Left ventricle myocardium inferior (tissue), 1 donor: Measurements from ENCODE around the gene CPM. TPM values are rescaled to one million over a fixed set of nuclear protein-coding genes. Genes with fewer than 3 reads are reported as not detected.
"Not testable (repeated sequence)": the region's sequence is repeated elsewhere in the genome, so short reads cannot be mapped to it uniquely, and the experiment has no call there.

Experiments
- DNase-seq: peaks from one replicate; pipeline ENCODE4 v3.0.0-alpha.2; 2020
- H3K27ac ChIP-seq: fragments of 200-600 bp; replicated peaks from 2 replicates; pipeline ENCODE4 v1.8.0; 2021
- H3K27me3 ChIP-seq: fragments of 200-600 bp; 2 replicates; pipeline ENCODE4 v1.8.0; 2021; ENCODE audit warnings: low read depth
- H3K36me3 ChIP-seq: fragments of 200-600 bp; 2 replicates; pipeline ENCODE4 v1.8.0; 2021
- H3K4me1 ChIP-seq: fragments of 200-600 bp; 2 replicates; pipeline ENCODE4 v1.8.0; 2021
- H3K4me3 ChIP-seq: fragments of 200-600 bp; 2 replicates; pipeline ENCODE4 v1.8.0; 2021; ENCODE audit warnings: mild to moderate bottlenecking, moderate library complexity
- H3K9me3 ChIP-seq: fragments of 200-600 bp; replicated peaks from 2 replicates; pipeline ENCODE4 v1.8.0; 2021
- intact Hi-C: fragments of 100-400 bp; cut with micrococcal nuclease; formaldehyde crosslinking; loops from one replicate; pipeline ENCODE4 v1.11.0; 2022
- total RNA-seq: library from RNA; stranded (reverse); fragmentation: NEBNext Ultra II Directional; extraction: Animal tissue kit (Norgen Biotek cat#: 25700); gene quantifications from one replicate; pipeline ENCODE4 v1.2.1, GENCODE V29; 2021
- TF ChIP-seq, protein P1 (sequence below): fragments of 200-600 bp; IDR thresholded peaks from 2 replicates; pipeline ENCODE4 v1.8.0; 2021; ENCODE audit warnings: antibody characterized with exemption, mild to moderate bottlenecking, borderline replicate concordance
- donor health status: DM: no; HTN: yes; CAD: no; lungs with severe emphysema.

Gene CPM
- total RNA-seq, 1 donor from 2014 or later = 6.3 TPM

GRCh38 chr12:68842123-68842522 is 90.8 kb downstream of the CPM start:
- Histone ChIP-seq H3K36me3 (peaks cover 70% of the 10 kb centered on the region), H3K27me3 (no peaks in the 10 kb centered on the region), H3K27ac (no peak overlapping the region), H3K4me1 (peaks cover 10% of the 10 kb centered on the region), H3K4me3 (no peak overlapping the region), H3K9me3 (no peaks in the 10 kb centered on the region)
- no peak for DNase-seq
- TF ChIP-seq, protein P1, sequence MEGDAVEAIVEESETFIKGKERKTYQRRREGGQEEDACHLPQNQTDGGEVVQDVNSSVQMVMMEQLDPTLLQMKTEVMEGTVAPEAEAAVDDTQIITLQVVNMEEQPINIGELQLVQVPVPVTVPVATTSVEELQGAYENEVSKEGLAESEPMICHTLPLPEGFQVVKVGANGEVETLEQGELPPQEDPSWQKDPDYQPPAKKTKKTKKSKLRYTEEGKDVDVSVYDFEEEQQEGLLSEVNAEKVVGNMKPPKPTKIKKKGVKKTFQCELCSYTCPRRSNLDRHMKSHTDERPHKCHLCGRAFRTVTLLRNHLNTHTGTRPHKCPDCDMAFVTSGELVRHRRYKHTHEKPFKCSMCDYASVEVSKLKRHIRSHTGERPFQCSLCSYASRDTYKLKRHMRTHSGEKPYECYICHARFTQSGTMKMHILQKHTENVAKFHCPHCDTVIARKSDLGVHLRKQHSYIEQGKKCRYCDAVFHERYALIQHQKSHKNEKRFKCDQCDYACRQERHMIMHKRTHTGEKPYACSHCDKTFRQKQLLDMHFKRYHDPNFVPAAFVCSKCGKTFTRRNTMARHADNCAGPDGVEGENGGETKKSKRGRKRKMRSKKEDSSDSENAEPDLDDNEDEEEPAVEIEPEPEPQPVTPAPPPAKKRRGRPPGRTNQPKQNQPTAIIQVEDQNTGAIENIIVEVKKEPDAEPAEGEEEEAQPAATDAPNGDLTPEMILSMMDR = no peak
- intact Hi-C loops = no loop called here

- Histone ChIP-seq H3K4me3 (no peak overlapping the region), H3K27ac (no peak overlapping the region), H3K9me3 (no peaks in the 10 kb centered on the region), H3K27me3 (no peaks in the 10 kb centered on the region), H3K4me1 (peaks cover 10% of the 10 kb centered on the region), H3K36me3 (peaks cover 74% of the 10 kb centered on the region)
- TF ChIP-seq, protein P1 = no peak
- intact Hi-C loops = no loop called here
- no peak for DNase-seq
Measured at GRCh38 chr12:68841717-68842116, 91.3 kb downstream of the CPM start.

DNA sequence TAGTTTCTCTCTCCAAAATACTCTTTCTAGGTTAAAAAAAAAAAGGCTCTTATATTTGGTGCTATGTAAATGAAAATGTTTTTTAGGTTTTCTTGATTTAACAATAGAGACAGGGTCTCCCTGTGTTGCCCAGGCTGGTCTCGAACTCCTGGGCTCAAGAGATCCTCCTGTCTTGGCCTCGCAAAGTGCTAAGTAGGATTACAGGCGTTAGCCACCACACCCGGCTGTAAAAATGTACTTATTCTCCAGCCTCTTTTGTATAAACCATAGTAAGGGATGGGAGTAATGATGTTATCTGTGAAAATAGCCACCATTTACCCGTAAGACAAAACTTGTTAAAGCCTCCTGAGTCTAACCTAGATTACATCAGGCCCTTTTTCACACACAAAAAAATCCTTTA is 91.8 kb downstream of the CPM start:
- H3K36me3 ChIP-seq = peaks cover 79% of the 10 kb centered on the region
- DNase-seq = not testable (repeated sequence)

DNA sequence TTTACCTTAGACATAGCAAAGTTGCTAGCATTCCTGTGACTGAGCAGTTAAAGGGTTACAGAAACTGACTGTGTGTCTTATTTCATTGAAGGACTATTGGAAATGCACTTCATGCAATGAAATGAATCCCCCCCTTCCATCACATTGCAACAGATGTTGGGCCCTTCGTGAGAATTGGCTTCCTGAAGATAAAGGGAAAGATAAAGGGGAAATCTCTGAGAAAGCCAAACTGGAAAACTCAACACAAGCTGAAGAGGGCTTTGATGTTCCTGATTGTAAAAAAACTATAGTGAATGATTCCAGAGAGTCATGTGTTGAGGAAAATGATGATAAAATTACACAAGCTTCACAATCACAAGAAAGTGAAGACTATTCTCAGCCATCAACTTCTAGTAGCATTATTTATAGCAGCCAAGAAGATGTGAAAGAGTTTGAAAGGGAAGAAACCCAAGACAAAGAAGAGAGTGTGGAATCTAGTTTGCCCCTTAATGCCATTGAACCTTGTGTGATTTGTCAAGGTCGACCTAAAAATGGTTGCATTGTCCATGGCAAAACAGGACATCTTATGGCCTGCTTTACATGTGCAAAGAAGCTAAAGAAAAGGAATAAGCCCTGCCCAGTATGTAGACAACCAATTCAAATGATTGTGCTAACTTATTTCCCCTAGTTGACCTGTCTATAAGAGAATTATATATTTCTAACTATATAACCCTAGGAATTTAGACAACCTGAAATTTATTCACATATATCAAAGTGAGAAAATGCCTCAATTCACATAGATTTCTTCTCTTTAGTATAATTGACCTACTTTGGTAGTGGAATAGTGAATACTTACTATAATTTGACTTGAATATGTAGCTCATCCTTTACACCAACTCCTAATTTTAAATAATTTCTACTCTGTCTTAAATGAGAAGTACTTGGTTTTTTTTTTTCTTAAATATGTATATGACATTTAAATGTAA is 93.5 kb downstream of the CPM start:
- intact Hi-C loops = no loop called here
- H3K4me1 ChIP-seq = peaks cover 22% of the 10 kb centered on the region
- no peaks in the 10 kb centered on the region for H3K9me3 ChIP-seq
- no peak for DNase-seq
- H3K36me3 ChIP-seq = peaks cover 90% of the 10 kb centered on the region
- TF ChIP-seq, protein P1 = no peak
- H3K4me3 ChIP-seq = no peak overlapping the region
- H3K27ac ChIP-seq = no peak overlapping the region
- no peaks in the 10 kb centered on the region for H3K27me3 ChIP-seq

More for the DNA sequence above, 91.8 kb downstream of the CPM start:
- H3K9me3 ChIP-seq, H3K27me3 ChIP-seq, H3K4me3 ChIP-seq, H3K4me1 ChIP-seq, intact Hi-C loops, H3K27ac ChIP-seq: not testable (repeated sequence)

DNA sequence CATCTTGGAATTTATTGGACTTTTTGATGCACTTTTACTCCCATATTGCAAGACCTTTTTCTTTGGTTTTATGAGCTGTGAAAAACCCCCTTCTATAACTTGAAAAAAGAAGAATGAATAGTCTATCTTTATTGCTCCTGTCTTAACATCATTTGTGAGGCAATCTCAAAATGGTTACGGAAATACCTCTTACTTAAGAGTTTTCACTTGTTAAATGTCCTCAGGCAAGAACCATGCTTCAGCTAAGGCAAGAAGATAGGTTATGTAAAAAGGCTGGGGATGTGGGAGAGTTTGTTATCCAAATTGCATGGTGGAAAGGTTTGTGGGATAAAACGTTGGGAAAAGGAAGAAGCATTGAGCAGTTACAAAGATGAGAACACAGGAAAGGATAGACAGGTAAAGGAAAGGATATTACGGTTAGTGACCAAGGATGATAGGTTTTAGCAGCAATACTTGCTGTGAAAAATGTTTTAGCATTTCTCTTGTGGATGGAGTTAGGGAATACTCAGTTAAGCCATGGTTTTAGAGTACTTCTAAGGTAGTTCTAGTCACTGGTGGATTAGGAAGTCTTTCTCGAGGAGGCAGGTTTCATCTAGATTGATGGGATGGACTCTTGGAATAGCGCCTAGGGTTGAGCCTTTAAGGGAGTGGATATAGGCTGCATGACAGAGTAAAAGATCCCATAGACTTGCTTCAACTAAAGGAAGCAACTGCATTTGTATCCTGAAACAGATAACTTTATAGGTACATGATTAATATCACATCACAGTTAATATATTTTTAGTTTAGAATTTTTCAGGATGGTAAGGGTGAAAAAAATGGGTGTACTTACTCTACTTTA is 94.7 kb downstream of the CPM start:
- intact Hi-C loops = no loop called here
- no peaks in the 10 kb centered on the region for H3K27me3 ChIP-seq
- no peak overlapping the region for H3K27ac ChIP-seq
- DNase-seq = no peak
- TF ChIP-seq, protein P1 = no peak
- H3K4me3 ChIP-seq = no peak overlapping the region
- H3K9me3 ChIP-seq = no peaks in the 10 kb centered on the region
- peaks cover 97% of the 10 kb centered on the region for H3K36me3 ChIP-seq
- H3K4me1 ChIP-seq = peaks cover 22% of the 10 kb centered on the region
